ENCODE measurements around the gene FRY.

DNA sequence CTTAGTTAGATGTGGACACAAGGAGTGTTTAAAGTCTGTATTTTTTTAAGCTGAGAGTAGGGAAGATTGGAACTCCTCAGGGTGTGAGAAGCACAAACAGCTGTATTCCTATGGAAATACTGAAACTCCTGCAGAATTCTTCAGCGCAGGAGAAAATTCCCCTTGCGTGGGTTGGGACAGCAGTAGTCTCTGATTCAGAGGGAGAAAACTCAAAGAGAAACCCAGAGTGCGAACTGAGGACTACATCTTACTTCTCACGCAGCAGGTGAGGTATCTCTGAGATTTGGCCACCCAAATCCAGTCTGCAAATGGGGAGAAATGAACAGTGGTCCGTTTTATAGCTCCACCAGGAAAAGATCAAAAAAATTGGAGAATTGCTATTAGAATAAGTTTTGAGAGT, 60.9 kb downstream of the FRY start:
- TF ChIP-seq, protein P1, sequence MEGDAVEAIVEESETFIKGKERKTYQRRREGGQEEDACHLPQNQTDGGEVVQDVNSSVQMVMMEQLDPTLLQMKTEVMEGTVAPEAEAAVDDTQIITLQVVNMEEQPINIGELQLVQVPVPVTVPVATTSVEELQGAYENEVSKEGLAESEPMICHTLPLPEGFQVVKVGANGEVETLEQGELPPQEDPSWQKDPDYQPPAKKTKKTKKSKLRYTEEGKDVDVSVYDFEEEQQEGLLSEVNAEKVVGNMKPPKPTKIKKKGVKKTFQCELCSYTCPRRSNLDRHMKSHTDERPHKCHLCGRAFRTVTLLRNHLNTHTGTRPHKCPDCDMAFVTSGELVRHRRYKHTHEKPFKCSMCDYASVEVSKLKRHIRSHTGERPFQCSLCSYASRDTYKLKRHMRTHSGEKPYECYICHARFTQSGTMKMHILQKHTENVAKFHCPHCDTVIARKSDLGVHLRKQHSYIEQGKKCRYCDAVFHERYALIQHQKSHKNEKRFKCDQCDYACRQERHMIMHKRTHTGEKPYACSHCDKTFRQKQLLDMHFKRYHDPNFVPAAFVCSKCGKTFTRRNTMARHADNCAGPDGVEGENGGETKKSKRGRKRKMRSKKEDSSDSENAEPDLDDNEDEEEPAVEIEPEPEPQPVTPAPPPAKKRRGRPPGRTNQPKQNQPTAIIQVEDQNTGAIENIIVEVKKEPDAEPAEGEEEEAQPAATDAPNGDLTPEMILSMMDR (IDR thresholded peaks at IDR 0.05): no peak
- TF ChIP-seq EZH2 (IDR thresholded peaks at IDR 0.05; ENCODE audit: borderline replicate concordance, insufficient read depth, low read depth, low read length, poor library complexity, severe bottlenecking): no peak

All from B cell (primary cell).